ENCODE data around the gene FBXO3.

The FBXO3 gene

DNA sequence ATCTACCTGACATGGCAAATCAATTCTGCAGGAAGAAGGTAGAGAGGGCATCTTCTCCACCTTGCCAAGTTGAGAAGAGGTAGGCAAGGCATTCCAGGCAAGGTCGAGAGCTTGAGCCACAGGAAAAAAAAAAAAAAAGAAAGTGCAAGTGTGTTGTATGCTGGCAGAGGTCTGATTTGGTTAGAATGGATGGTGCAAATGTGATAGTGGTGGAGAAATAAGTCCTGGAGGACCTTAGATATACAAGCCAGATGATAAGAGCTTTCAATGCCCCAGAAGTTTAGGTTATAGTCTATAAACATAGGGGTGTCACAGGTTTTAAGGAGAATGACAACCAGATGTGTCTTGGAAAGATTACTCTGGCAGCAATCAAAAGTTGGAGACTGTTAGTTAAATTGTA, 1.4 kb downstream of the FBXO3 start:
- POLR2A ChIA-PET: no interaction called here
- no peak for DNase-seq (ENCODE audit: extremely low spot score)
- CTCF ChIA-PET: interaction anchor here (1.2 to 1.5 kb wide), 3 partner anchors 11 to 78 kb away, joined by 3 to 4 read pairs (median 4); no protein-coding TSS in a partner anchor
- no peak for TF ChIP-seq CTCF (IDR thresholded peaks at IDR 0.05; ENCODE audit: control extremely low read depth, extremely low read depth, low read depth, missing control alignments)

DNA sequence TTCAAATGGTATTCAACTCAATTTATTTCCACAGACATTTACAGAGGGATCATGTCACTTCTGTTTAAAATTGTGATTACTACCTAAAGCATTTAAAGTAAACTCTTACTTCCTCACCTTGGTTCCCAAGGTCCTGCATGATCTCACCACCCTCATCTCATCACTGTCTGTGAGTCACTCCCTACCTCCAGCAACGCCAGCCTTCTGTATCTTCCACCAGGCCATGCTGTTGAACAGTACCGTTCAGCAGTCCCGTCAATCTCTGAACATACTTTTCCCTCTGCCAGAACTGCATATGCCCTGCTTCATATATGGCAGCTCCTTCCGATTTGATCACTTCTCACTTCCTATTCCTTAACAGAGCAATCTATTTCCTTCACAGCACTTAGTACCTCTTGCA, 2.0 kb downstream of the FBXO3 start:
- ChIA-PET POLR2A (interaction anchor here (0.6 kb wide), 1 partner anchor 25 kb away, joined by 3 read pairs; no protein-coding TSS in a partner anchor), CTCF (interaction anchor here (1.2 to 1.5 kb wide), 2 partner anchors 27 to 77 kb away, joined by 4 read pairs; no protein-coding TSS in a partner anchor)
- no peak for DNase-seq (ENCODE audit: extremely low spot score)
- TF ChIP-seq CTCF (IDR thresholded peaks at IDR 0.05; ENCODE audit: control extremely low read depth, extremely low read depth, low read depth, missing control alignments): no peak

DNA sequence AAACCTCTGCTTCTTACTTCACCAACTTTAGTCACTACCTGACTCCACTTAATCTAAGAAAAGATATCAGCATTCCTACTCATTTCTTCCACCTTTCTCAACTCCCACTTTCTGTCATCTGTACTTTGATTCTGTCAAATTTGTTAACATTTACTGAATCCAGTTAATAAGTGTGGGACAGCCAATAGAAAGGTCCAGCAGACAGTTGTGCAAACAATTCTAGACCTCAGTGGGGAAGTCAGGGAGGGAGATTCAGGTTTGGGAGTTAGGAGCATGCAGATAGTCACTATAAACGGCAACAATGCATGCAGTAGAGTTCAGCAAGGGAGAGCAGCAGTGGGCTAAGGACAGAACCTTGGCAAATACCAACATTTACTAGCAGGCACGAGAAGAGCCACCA, 4.1 kb downstream of the FBXO3 start:
- DNase-seq (ENCODE audit: extremely low spot score): no peak
- CTCF ChIA-PET: no interaction called here
- POLR2A ChIA-PET: no interaction called here
- no peak for TF ChIP-seq CTCF (IDR thresholded peaks at IDR 0.05; ENCODE audit: control extremely low read depth, extremely low read depth, low read depth, missing control alignments)

DNA sequence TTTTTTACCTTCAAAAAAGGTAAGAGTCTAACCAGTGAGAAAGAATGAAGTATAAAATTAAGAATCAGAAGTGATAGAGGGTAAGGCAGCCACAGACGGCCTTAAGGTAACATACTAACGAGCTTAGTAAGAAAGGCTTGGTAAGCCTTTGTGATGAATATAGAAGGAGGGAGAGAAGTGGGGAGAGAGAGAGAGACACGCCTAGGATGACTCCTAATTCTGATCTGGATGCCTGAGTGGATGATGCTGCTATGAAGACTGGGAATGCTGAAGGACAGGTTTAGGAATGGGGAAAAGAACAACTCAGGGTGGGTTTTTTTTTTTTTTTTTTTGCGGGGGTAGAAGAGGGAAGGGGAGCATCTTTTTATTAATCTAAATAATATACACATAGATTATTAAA, 4.8 kb downstream of the FBXO3 start:
- TF ChIP-seq CTCF (IDR thresholded peaks at IDR 0.05; ENCODE audit: control extremely low read depth, extremely low read depth, low read depth, missing control alignments): no peak
- ChIA-PET CTCF (no interaction called here), POLR2A (no interaction called here)
- DNase-seq (ENCODE audit: extremely low spot score): no peak

DNA sequence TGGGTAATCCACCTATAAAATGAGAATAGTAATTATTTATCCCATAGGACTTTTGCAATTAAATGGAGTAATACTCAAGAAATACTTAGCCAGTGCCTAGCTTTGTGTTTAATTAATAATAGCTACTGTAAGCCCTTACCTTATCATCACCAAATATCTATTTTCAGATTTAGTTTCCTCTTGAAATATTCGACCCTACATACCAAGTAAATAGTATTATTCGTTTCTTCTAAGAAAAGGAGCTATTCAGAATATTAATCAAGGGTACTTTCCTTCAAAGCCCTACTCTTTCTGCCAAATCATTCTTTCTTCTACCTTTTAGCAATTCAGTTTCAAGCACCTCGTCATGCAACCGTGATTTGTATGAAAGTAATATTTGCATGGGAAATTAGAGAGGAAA, 6.7 kb downstream of the FBXO3 start:
- ChIA-PET CTCF (interaction anchor here (1.8 to 2.6 kb wide), 3 partner anchors 25 to 50 kb away, joined by 7 to 8 read pairs (median 8); no protein-coding TSS in a partner anchor), POLR2A (no interaction called here)
- DNase-seq (ENCODE audit: extremely low spot score): no peak
- TF ChIP-seq CTCF (IDR thresholded peaks at IDR 0.05; ENCODE audit: control extremely low read depth, extremely low read depth, low read depth, missing control alignments): no peak

DNA sequence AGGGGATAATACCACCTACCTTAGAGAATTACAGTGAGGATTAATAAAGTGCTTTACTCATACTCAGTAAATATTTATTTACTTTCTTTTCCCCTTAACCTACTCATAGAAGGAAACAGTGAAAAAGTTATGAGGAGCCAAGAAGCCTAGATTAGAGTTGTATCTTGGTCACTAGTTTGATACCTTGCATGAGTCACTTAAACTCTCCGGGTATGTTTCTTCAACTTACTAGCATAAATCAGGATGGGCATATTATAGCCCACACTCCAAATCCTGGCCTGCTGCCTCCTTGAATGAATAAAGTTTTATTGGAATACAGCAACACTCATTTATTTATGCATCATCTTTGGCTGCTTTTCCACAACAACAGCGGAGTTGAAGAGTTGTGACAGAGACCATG, 8.2 kb downstream of the FBXO3 start:
- DNase-seq (ENCODE audit: extremely low spot score): no peak
- ChIA-PET CTCF (interaction anchor here (2.4 to 2.6 kb wide), 2 partner anchors 24 to 49 kb away, joined by 8 read pairs; no protein-coding TSS in a partner anchor), POLR2A (no interaction called here)
- TF ChIP-seq CTCF (IDR thresholded peaks at IDR 0.05; ENCODE audit: control extremely low read depth, extremely low read depth, low read depth, missing control alignments): no peak

All from GM10248 (cell line).